ENCODE results near the gene MRPL49. TPM values are rescaled to one million over a fixed set of nuclear protein-coding genes. Genes with fewer than 3 reads are reported as not detected.

The MRPL49 gene
- total RNA-seq, result 35.1 and 39.6 TPM in 2 replicates

GRCh38 chr11:65121865-65122696 lies at the start of gene MRPL49, which contains the start of gene FAU:
TSS of gene MRPL49 (plus strand) at chr11:65122321. CDS start at chr11:65122347, 26 bp downstream.
TSS of gene FAU (minus strand) at chr11:65122134. CDS start at chr11:65121813, 321 bp downstream.

GRCh38 chr11:65083834-65084597 lies 38.1 kb upstream of the MRPL49 start, which contains the start of the genes CDCA5 and ZFPL1:
TSS of gene CDCA5 (minus strand) at chr11:65084040. CDS start at chr11:65083978, 62 bp downstream.
TSS of gene ZFPL1 (plus strand) at chr11:65084222. CDS start at chr11:65084699, 477 bp downstream.

GRCh38 chr11:65095974-65096806 lies 25.9 kb upstream of the MRPL49 start, which contains the start of gene VPS51:
TSS of gene VPS51 (plus strand) at chr11:65096214. CDS start at chr11:65096251, 37 bp downstream.

GRCh38 chr11:65111744-65112545 lies 10.2 kb upstream of the MRPL49 start, which contains the start of gene TM7SF2:
TSS of gene TM7SF2 (plus strand) at chr11:65111872. CDS start at chr11:65112016, 144 bp downstream.

GRCh38 chr11:65117206-65118096 lies 4.7 kb upstream of the MRPL49 start, which contains the start of gene ZNHIT2:
TSS of gene ZNHIT2 (minus strand) at chr11:65117701. CDS start at chr11:65117653, 48 bp downstream.

GRCh38 chr11:65134240-65134951 lies 12.3 kb downstream of the MRPL49 start, which contains the start of gene SYVN1:
TSS of gene SYVN1 (minus strand) at chr11:65134519. CDS start at chr11:65133601, 918 bp downstream.

GRCh38 chr11:65170058-65170534 lies 48.0 kb downstream of the MRPL49 start, which contains the start of gene SPDYC:
TSS of gene SPDYC (plus strand) at chr11:65170233. CDS start at chr11:65171358, 1,125 bp downstream.

Small RNA genes within 50 kb of the gene (small RNA-seq; reads per million reads assigned to genes)
- not detected for gene HIGD1AP10
- not detected for gene PDCL2P2
- 2.8 reads per million, percentile 81 among the genes with 10 or more reads in this experiment for gene RNU2-23P

Other genes starting within 250 kb of the MRPL49 start
- 72.4 and 90.2 TPM in 2 replicates for gene EHD1, start 243.7 kb upstream of the MRPL49 start, total RNA-seq
- 15.3 and 15.4 TPM in 2 replicates for gene ATG2A, start 205.1 kb upstream of the MRPL49 start, total RNA-seq
- 8.2 TPM in 2 replicates for gene PPP2R5B, start 197.6 kb upstream of the MRPL49 start, total RNA-seq
- gene GPHA2, start 186.4 kb upstream of the MRPL49 start, total RNA-seq, result not detected in 2 replicates
- not detected in 2 replicates for gene MAJIN, start 150.2 kb upstream of the MRPL49 start, total RNA-seq
- gene BATF2, start 125.3 kb upstream of the MRPL49 start, total RNA-seq, result 0.39 and 1.4 TPM in 2 replicates
- 74.2 and 76.9 TPM in 2 replicates for gene ARL2, start 108.2 kb upstream of the MRPL49 start, total RNA-seq
- gene SNX15, start 94.9 kb upstream of the MRPL49 start, total RNA-seq, result 11.9 and 13.4 TPM in 2 replicates
- 5.9 and 7.7 TPM in 2 replicates for gene SAC3D1, start 81.1 kb upstream of the MRPL49 start, total RNA-seq
- 18.5 and 25.1 TPM in 2 replicates for gene NAALADL1, start 63.8 kb upstream of the MRPL49 start, total RNA-seq
- gene CDCA5, start 38.3 kb upstream of the MRPL49 start, total RNA-seq, result 5.4 and 7.7 TPM in 2 replicates
- 35.1 and 40.6 TPM in 2 replicates for gene ZFPL1, start 38.1 kb upstream of the MRPL49 start, total RNA-seq
- gene VPS51, start 26.1 kb upstream of the MRPL49 start, total RNA-seq, result 123 and 217 TPM in 2 replicates
- 4.2 and 8.5 TPM in 2 replicates for gene TM7SF2, start 10.4 kb upstream of the MRPL49 start, total RNA-seq
- 8.9 and 9.5 TPM in 2 replicates for gene ZNHIT2, start 4.6 kb upstream of the MRPL49 start, total RNA-seq
- gene FAU, start 187 bp upstream of the MRPL49 start, total RNA-seq, result 154 and 175 TPM in 2 replicates
- gene SYVN1, start 12.2 kb downstream of the MRPL49 start, total RNA-seq, result 14.2 and 15.9 TPM in 2 replicates
- not detected in 2 replicates for gene SPDYC, start 47.9 kb downstream of the MRPL49 start, total RNA-seq
- 82.6 and 111 TPM in 2 replicates for gene CAPN1, start 59.6 kb downstream of the MRPL49 start, total RNA-seq
- gene POLA2, start 139.6 kb downstream of the MRPL49 start, total RNA-seq, result 6.0 and 6.8 TPM in 2 replicates
- gene CDC42EP2, start 192.5 kb downstream of the MRPL49 start, total RNA-seq, result 21.0 and 24.5 TPM in 2 replicates
- 45.1 and 47.1 TPM in 2 replicates for gene DPF2, start 211.5 kb downstream of the MRPL49 start, total RNA-seq
- 0.13 TPM in 1 of 2 replicates, not detected in the other for gene TIGD3, start 232.4 kb downstream of the MRPL49 start, total RNA-seq

Data from articular chondrocyte of knee joint (primary cell).